SH-SY5Y (cell line): ENCODE measurements around the gene TMEM266.

ENCODE experiments used
- GATA2 ChIP-seq: IDR thresholded peaks from 2 replicates; pipeline ENCODE4 v1.6.1; 2011; ENCODE audit warnings: mild to moderate bottlenecking, low read depth, low read length
- GATA3 ChIP-seq: IDR thresholded peaks from 2 replicates; pipeline ENCODE4 v1.6.1; 2011; ENCODE audit warnings: low read depth, mild to moderate bottlenecking, low read length, moderate library complexity

Gene TMEM266

DNA sequence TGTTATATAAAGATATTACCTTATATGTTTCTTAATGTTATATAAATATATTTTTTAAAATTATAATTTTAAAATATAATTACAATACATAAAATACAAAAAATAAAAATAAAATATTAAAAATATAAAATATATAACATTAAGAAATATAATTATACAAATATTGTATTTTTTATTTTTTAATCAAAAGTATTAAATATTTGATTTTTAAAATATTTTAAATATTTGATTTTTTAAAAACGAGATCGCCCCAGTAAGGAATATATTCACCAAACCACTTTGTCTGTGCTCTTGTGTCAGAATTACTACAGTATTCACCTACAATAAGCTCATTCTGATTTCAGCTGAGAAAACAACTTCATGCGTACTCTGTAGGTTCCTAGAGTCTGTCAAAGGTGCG, 162.4 kb downstream of the TMEM266 start:
- TF ChIP-seq GATA2: no peak
- TF ChIP-seq GATA3: no peak

DNA sequence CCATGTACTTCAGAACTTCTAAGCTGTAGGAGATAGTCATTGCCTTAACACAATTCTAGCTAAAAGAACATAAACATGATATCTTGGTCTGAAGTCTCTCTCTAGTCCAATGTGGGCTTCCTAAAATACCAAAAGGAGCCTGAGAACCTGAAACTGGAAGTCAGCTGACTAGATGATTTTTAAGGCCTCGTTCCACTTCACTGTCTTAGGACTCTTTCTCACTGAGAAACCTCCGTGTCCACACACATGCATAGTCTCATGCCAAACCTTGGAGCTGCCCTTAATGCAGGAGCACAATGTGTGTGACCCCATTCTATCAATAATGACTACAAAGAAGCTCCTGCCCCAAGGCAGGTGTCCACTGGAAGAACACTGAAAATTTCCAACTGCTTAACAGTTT, 163.7 kb downstream of the TMEM266 start:
- no peak for TF ChIP-seq GATA2
- TF ChIP-seq GATA3: no peak

DNA sequence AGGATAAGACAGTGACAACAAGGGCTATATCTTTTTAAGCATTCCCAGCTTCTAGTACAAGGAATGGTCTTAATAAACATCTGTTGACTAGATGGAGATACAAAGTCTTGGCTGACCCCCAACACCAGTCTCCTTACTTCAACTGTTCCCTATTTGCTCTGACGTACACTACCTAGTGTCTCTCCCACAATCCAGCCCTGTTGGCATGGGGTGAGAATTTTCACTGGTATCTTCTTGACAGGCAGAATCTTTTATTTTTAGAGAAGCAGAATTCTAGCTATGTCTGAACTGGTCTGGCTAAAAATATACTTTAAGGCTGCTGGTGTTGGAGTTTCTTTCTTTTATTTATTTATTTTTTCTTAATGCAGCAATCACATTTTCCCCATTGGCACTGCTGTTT, 169.5 kb downstream of the TMEM266 start:
- TF ChIP-seq GATA2: no peak
- TF ChIP-seq GATA3: no peak

DNA sequence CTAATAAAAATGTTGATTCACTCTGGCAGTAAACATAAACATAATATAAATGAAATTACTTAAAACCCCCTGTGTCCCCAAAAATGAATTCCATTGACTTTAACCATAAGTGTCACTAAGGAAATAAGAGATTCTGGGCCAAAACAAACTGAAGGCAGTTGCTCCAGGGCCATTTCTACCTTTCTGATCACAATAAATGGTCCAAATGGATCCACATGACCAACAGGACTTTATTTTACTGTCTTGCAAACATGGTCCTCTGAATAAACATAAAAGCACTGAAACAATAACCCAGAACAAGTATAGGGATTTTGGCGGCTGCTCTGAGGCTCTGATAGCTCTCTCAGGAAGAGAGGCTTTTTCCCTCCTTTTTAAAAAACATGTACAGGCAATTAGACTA, 174.1 kb downstream of the TMEM266 start:
- TF ChIP-seq GATA2 (no peak), GATA3 (no peak)

DNA sequence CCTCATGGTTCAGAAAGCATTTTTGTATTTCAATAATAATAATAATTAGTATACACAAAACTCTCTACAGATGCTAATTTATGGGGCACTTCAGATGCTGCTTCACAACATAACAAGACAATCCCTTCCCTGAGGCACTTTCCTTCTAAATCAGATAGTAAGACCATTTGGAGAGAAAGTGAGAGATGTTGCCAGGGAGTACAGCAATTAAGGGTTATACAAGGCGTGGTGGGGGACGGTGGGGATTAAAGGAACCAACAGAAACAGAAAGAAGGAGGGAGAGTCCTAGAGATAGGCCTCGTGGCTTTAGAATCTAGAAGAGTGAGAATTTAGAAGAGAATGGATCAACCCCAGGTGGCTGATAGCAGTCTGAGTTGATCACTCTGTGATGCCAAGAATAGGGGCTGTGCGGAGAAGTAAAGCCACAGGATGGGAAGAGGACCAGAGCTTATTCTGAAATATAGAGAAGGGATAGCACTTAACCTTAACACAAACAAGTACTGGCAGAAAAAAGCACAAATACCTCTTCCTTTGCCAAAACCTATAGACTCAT, 174.6 kb downstream of the TMEM266 start:
- TF ChIP-seq GATA2 (no peak), GATA3 (no peak)

DNA sequence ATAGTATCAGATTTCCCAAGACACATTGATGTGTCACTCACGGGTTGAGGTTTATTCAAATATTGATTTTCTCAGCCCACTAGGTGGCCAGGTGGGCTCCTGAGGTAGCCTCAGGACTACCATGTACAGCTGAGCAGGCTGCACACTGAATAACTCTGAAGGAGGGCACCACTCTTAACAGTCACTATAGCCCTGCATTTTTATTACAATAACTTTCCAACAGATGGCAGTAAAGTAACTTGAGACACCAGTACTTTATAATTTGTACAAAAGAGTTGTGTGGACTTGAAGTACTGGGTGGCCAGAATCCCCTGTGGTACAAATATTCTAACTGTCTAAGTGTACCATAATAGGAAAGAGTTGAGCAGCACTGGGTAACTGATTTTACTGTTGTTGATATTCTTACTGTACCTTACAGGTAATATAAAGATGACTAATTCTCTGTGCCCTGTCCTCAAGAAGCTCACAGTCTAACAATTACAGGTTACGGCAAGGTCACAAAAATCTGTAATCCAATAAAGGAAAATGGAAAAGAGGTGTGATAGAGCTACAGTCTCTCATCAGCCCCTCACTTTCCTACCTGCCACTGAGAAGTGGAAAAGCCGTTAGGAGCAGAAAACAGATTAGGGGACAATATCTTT, 175.5 kb downstream of the TMEM266 start:
- TF ChIP-seq GATA2: no peak
- TF ChIP-seq GATA3: no peak

DNA sequence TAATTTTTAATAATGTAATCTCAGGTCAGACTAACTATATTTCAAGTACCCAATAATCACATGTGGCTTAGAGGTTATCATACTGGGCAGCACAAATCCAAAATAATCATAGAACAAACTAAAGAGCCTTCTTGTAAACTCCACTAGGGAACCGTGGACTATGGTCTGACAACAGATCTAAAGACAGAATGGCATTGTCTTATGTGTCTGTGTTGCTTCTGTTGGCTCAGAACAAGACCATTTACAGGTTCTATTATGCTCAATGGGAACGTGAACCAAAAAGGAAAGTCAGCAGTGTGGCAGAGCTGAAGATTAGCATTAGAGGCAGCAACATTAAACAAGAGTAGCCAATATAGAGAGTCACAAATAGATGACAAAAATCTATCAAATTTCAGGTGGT, 176.6 kb downstream of the TMEM266 start:
- no peak for TF ChIP-seq GATA2
- no peak for TF ChIP-seq GATA3

DNA sequence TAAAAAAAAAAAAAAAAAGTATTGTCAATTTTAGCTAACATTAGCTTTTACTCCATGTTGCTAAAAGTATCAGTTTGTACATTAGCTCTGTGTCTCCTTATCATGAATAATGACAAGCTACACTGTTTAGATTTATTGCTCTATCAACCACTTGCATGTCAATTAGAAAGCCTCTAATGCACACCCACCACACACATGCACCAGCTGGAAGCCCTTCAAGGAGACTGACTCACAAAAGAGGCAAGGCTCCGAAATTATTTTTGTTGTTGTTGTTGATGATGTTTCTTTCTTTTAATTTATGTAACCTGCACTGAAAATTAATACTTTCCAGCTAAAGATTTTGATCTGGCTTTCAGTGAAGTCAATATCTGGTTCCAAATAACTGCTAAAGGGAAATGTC, 180.0 kb downstream of the TMEM266 start:
- TF ChIP-seq GATA2 (no peak), GATA3 (no peak)

DNA sequence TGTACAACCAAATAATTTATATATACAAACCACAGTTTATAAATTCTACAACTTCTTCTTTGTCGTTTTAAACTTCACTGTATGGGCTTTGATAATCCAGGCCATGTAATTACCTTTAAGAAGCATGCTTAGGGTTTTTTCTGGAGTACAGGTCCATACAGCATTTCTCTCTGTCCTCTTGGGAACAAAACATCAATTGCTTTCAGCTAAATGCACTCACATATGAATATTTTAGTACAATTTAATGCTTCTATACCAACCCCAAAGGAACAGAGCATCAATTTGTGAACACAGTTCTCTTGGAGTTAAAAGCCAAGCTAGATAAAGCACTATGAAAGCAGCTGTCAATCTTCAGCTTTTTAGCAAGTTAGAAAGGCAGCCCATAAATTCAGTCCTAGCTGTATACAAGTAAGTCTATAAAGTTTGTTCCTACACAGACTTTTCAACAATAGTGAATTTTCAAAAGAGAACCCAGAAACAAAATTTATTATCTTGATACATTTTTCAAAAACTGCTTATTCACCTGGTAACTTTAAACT, 185.4 kb downstream of the TMEM266 start:
- TF ChIP-seq GATA2 (no peak), GATA3 (no peak)

DNA sequence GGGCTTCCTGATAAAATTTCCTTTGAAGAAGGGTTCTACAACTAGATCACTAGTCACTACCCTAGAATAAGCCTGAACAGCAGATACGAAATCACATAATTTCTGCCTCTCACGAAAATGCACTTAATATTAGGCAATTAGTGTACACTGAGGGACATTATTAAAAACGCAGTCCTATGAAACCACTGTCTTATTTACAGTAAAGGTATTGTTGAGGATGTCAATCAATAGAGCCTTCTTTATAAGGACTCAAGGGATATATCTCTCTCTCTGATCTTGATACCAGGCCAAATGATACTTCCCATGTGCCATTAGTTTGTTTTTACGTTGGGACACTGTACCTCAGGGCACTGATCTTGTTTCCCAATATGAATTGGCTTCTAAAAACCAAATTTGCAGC, 191.9 kb downstream of the TMEM266 start:
- TF ChIP-seq GATA3: no peak
- TF ChIP-seq GATA2: no peak

DNA sequence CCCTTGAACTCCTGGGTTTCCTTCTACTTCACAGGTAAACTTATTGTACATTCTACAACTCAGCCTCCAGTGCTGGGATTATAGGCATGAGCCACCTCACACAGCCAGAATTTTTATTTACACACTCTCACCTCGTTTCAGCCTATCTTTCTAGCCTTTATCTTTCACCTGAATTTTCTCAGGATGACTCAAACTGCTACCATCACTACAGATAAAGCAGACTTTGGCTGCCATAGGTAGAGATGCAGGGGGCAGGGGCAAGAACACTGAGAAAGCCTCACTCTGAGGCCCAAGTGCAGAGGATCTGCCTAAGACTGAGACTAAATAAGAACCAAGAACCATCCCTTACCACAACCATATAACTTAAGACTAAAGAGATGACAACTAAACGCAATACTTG, 192.5 kb downstream of the TMEM266 start:
- TF ChIP-seq GATA3 (no peak), GATA2 (no peak)

DNA sequence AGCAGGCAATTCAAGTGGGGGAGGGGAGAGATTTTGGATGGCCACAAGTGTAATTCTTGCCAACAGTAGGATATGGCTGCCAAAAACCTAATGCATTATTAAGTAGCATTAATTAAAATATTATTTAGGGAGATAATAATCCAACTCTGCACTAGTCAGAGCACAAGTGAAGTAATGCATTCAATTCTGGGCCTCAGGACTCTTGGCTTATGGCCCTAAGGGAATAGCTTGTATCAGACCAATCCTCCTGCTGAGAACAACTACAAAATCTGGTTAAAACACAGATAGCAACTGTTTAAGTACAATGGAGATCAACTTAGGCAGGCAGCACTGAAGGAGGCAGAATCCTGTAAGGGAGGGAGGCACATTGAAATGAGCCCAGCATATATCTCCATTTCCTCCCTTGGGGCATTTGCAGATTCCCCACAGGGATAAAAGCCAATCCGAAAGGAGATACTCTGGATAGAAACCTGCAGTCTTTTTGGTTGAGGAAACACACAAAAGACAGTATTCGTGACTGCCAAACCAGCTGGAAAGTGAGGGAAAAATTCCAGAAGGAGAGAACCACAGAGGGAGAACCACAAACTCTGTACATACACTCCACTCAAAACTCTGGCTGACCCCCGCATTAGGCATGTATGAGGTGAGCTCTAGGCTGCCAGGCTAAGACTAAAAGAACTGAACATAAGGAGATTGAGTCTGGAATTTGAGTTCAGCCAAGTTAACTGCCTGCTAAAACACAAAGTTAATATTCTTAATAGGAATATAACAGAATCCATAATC, 194.1 kb downstream of the TMEM266 start:
- TF ChIP-seq GATA2 (no peak), GATA3 (no peak)
